Heart right ventricle (tissue), 16 donors: Measurements from ENCODE around the gene AFF2. TPM values are rescaled to one million over a fixed set of nuclear protein-coding genes. Genes with fewer than 3 reads are reported as not detected.

ENCODE experiments used
- ATAC-seq, 8 donors: fragments of 200-7000 bp; cut with Tn5 transposase; one replicate each; pipeline ENCODE4 v1.9.1; 2020; ENCODE audit warnings: mild to moderate bottlenecking in 8 of 8, moderate library complexity in 8 of 8, moderate number of reproducible peaks in 1 of 8
- DNase-seq, 2 donors: peaks; one replicate each; pipeline ENCODE4 v3.0.0-alpha.2; 2020
- H3K27ac ChIP-seq, 10 donors: fragments of 200-600 bp; sonication (generic) in 2 of 10; one replicate each; pipeline versions ENCODE4 v1.5.0 to v1.8.0; 2020 to 2022; ENCODE audit warnings: mild to moderate bottlenecking in 3 of 10
- H3K27me3 ChIP-seq, 7 donors: fragments of 200-600 bp; one replicate each; pipeline ENCODE4 v1.8.0; 2021 to 2022; ENCODE audit warnings: mild to moderate bottlenecking in 2 of 7
- H3K36me3 ChIP-seq, 9 donors: fragments of 200-600 bp; sonication (generic) in 1 of 9; one replicate each; pipeline versions ENCODE4 v1.5.0 to v1.8.0; 2020 to 2022; ENCODE audit warnings: mild to moderate bottlenecking in 2 of 9
- H3K4me1 ChIP-seq, 9 donors: fragments of 200-600 bp; sonication (generic) in 1 of 9; one replicate each; pipeline versions ENCODE4 v1.5.0 to v1.8.0; 2020 to 2022; ENCODE audit warnings: mild to moderate bottlenecking in 4 of 9
- H3K4me3 ChIP-seq, 10 donors: fragments of 200-600 bp; sonication (generic) in 2 of 10; one replicate each; pipeline versions ENCODE4 v1.5.0 to v1.8.0; 2020 to 2022; ENCODE audit warnings: mild to moderate bottlenecking in 7 of 10, moderate library complexity in 2 of 10
- H3K9me3 ChIP-seq, 11 donors: fragments of 200-600 bp in 10 of 11; sonication (generic) in 2 of 11; one replicate each; pipeline versions ENCODE4 v1.5.0 to v1.8.0; 2013 to 2022; ENCODE audit warnings: mild to moderate bottlenecking in 2 of 11, control low read depth in 1 of 11, moderate library complexity in 1 of 11
- CTCF ChIP-seq, 9 donors: fragments of 200-600 bp; sonication (generic) in 2 of 9; IDR thresholded peaks; one replicate each; pipeline versions ENCODE4 v1.5.0 to v1.8.0; 2021 to 2022; ENCODE audit warnings: antibody characterized with exemption in 9 of 9, mild to moderate bottlenecking in 5 of 9, moderate library complexity in 1 of 9
- WGBS, 2 donors: extraction: QIAGEN DNeasy Blood & Tissue Kit; methylation state at CpG; one replicate each; pipeline ENCODE4 v1.1.7; 2013; ENCODE audit warnings: inconsistent platforms in 1 of 2; 5-methylcytosine and 5-hydroxymethylcytosine counted together
- intact Hi-C, 10 donors: fragments of 100-400 bp; cut with DNase I; formaldehyde crosslinking; loops; one replicate each; pipeline versions ENCODE4 v1.11.1 to v1.14.2; 2022
- polyA plus RNA-seq, 2 donors: library from polyadenylated mRNA; stranded (reverse); fragments of 200-250 nt; gene quantifications; one replicate each; pipeline ENCODE4 v1.2.3, GENCODE V29; 2013
- total RNA-seq, 10 donors: library from RNA; stranded (reverse); fragmentation: NEBNext Ultra II Directional in 3 of 10; extraction: Animal tissue kit (Norgen Biotek cat#: 25700) in 3 of 10; gene quantifications; one replicate each; pipeline versions ENCODE4 v1.2.1 to v1.2.4, GENCODE V29; 2021 to 2023
- donor health status: Arrhythmogenic right ventricular cardiomyopathy.
- donor health status: ischemic (EF 13 %, LVEDD 7.1; RV severe dilation, severe dysfunction).
- donor health status: healthy with polysubstance abuse.
- donor health status: DM: no; HTN: yes; CAD: no.
- donor health status: DM: no; HTN: no; CAD: no.
- donor health status: ischemic (EF 25% LVEDD 6.9; RV normal size, moderate dysfunction).
- donor health status: ischemic (EF 25% LVEDD 5.7; RV mildly dilated, moderate dysfunction).
- donor health status: healthy.
- donor health status: DM: yes; HTN: yes; CAD: no.
- donor health status: Ischemic cardiomyopathy.
- donor health status: ischemic (EF 35%, LVEDD 5.7; RV mildly dilated, moderate dysfunction).
- donor health status: nonischemic (EF 11% LVEDD 7.7; RV severe dilation, severe dysfunction).
- donor health status: DM: yes; HTN: yes; CAD: no.
- donor health status: PGD.
- donor health status: ischemic (EF 29% LVEDD 5.4; RV normal size, mild dysfunction).
- donor health status: nonischemic (EF 23%, LVEDD 6.1; RV moderate dilation, normal function).

AFF2 gene
- total and polyA plus RNA-seq, 12 donors, result 0.01 to 0.59 (median 0.20) TPM; not detected in 2

GRCh38 chrX:148984238-148984637 is 483.8 kb downstream of the AFF2 start:
- intact Hi-C loops, result no loop called here
- Histone ChIP-seq H3K4me1 (no peaks in the 10 kb centered on the region), H3K27ac (no peak overlapping the region), H3K9me3 (no peaks in the 10 kb centered on the region), H3K36me3 (no peaks in the 10 kb centered on the region), H3K4me3 (no peak overlapping the region), H3K27me3 (no peaks in the 10 kb centered on the region)
- ATAC-seq, result no peak
- no peak for DNase-seq
- 66 to 83% methylated on average over 2 of the region's 2 CpGs for WGBS, 2 donors
- TF ChIP-seq CTCF (IDR thresholded peaks at IDR 0.05), result no peak

GRCh38 chrX:148991502-148991901 is 491.1 kb downstream of the AFF2 start:
- Histone ChIP-seq H3K36me3 (no peaks in the 10 kb centered on the region), H3K27ac (no peak overlapping the region), H3K4me1 (no peaks in the 10 kb centered on the region), H3K9me3 (no peaks in the 10 kb centered on the region), H3K27me3 (no peaks in the 10 kb centered on the region), H3K4me3 (no peak overlapping the region)
- no peak for TF ChIP-seq CTCF (IDR thresholded peaks at IDR 0.05)
- WGBS, 2 donors, result 78 to 82% methylated on average over 1 of the region's 1 CpG
- ATAC-seq (no peak), DNase-seq (no peak)
- intact Hi-C loops, result no loop called here

- 36 to 60% methylated on average over 3 of the region's 3 CpGs for WGBS, 2 donors
- intact Hi-C loops, result no loop called here
- Histone ChIP-seq H3K4me1 (no peaks in the 10 kb centered on the region), H3K27ac (no peak overlapping the region), H3K4me3 (no peak overlapping the region), H3K27me3 (no peaks in the 10 kb centered on the region), H3K36me3 (no peaks in the 10 kb centered on the region), H3K9me3 (no peaks in the 10 kb centered on the region)
- TF ChIP-seq CTCF (IDR thresholded peaks at IDR 0.05), result no peak
- DNase-seq (no peak), ATAC-seq (no peak)
Observed at GRCh38 chrX:148995661-148996060, 495.2 kb downstream of the AFF2 start.

GRCh38 chrX:149002320-149002719 is 501.9 kb downstream of the AFF2 start:
- no peak for ATAC-seq
- no peak overlapping the region for H3K4me3 ChIP-seq
- intact Hi-C loops, result no loop called here
- no peaks in the 10 kb centered on the region for H3K36me3 ChIP-seq
- H3K9me3 ChIP-seq, result no peaks in the 10 kb centered on the region
- H3K4me1 ChIP-seq, result no peaks in the 10 kb centered on the region
- DNase-seq, result no peak
- no peak for TF ChIP-seq CTCF (IDR thresholded peaks at IDR 0.05)
- no peaks in the 10 kb centered on the region for H3K27me3 ChIP-seq
- H3K27ac ChIP-seq, result no peak overlapping the region
- WGBS, 2 donors, result 59 to 82% methylated on average over 3 of the region's 3 CpGs
